GM23248 (cell line): ENCODE data around the gene TYSND1.

Experiments used
- EZH2 ChIP-seq: fragments of 200-600 bp; sonication (generic); IDR thresholded peaks from 2 replicates; pipeline ENCODE4 v1.6.1; 2018; ENCODE audit warnings: antibody characterized with exemption, mild to moderate bottlenecking; ENCODE audit not compliant: insufficient read depth, poor library complexity, severe bottlenecking
- EZH2phosphoT487 ChIP-seq: fragments of 200-600 bp; sonication (generic); IDR thresholded peaks from 2 replicates; pipeline ENCODE4 v1.6.1; 2018; ENCODE audit warnings: antibody characterized with exemption, moderate library complexity, mild to moderate bottlenecking, low read depth; ENCODE audit not compliant: insufficient read depth

DNA sequence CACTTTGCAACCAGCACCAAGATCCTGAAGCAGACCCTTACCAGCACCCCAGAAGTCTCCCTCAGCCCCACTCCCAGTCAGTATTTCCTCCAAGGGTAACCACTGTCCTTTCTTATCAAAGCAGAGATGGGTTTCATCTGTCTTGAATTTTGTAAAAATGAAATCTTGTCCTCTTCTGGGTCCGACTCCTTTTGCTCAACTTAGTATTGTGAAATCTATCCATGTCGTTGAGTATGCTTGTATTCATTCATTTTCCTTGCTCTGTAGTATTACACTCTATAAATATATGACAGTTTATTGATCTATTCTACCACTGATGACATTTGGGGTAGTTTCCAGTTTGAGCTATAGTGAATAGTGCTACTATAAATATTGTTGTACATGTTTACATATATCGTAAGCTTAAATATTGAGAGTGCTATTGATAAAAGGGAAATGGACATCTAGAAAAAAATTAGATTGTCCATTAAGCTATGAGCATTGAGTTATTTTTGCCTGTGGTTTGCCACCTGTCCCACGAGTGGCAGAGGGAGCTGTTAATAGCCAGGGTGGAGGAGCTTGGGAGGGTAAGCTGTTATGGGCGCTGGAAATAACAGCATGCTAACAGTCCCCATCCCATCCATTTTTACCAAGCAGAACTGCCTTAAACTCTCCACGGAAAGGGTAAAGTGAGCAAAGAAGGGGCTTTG, 50.3 kb downstream of the TYSND1 start:
- TF ChIP-seq EZH2, result no peak
- TF ChIP-seq EZH2phosphoT487, result no peak
